ENCODE results near the gene CCDC93.
"Not testable (repeated sequence)": the region's sequence is repeated elsewhere in the genome, so short reads cannot be mapped to it uniquely, and the experiment has no call there.

Gene CCDC93

DNA sequence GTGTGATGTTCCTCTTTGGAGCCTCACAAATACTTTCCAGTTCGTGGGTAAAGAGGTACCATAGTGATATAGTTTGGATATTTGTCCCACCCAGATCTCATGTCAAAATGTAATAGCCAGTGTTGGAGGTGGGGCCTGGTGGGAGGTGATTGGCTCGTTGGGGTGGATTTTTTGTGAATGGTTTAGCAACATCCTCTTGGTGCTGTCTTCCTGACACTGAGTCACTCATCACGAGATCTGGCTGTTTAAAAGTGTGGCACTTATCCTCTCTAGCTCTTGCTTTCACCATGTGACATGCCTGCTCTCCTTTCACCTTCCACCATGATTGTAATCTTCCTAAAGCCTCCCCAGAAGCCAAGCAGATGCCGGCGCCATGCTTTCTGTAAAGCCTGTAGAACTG lies 3.0 kb upstream of the CCDC93 start:
- TF ChIP-seq, protein P1, sequence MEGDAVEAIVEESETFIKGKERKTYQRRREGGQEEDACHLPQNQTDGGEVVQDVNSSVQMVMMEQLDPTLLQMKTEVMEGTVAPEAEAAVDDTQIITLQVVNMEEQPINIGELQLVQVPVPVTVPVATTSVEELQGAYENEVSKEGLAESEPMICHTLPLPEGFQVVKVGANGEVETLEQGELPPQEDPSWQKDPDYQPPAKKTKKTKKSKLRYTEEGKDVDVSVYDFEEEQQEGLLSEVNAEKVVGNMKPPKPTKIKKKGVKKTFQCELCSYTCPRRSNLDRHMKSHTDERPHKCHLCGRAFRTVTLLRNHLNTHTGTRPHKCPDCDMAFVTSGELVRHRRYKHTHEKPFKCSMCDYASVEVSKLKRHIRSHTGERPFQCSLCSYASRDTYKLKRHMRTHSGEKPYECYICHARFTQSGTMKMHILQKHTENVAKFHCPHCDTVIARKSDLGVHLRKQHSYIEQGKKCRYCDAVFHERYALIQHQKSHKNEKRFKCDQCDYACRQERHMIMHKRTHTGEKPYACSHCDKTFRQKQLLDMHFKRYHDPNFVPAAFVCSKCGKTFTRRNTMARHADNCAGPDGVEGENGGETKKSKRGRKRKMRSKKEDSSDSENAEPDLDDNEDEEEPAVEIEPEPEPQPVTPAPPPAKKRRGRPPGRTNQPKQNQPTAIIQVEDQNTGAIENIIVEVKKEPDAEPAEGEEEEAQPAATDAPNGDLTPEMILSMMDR (conservative IDR thresholded peaks at IDR 0.05; ENCODE audit: low read depth) = no peak
- ChIA-PET CTCF (interaction anchor here (0.6 kb wide), 1 partner anchor 47 kb away, joined by 3 read pairs; no protein-coding TSS in a partner anchor), POLR2A (ENCODE audit: low non-redundant PET) (no interaction called here)
- DNase-seq (ENCODE audit: low spot score) = no peak
- H3K27ac ChIP-seq = no peak overlapping the region

GRCh38 chr2:118015761-118016160 lies 1.9 kb upstream of the CCDC93 start:
- CTCF ChIA-PET = interaction anchor here (1.8 kb wide), 1 partner anchor 12 kb away, joined by 3 read pairs; no protein-coding TSS in a partner anchor
- H3K27ac ChIP-seq; POLR2A ChIA-PET (ENCODE audit: low non-redundant PET); DNase-seq (ENCODE audit: low spot score): not testable (repeated sequence)

DNA sequence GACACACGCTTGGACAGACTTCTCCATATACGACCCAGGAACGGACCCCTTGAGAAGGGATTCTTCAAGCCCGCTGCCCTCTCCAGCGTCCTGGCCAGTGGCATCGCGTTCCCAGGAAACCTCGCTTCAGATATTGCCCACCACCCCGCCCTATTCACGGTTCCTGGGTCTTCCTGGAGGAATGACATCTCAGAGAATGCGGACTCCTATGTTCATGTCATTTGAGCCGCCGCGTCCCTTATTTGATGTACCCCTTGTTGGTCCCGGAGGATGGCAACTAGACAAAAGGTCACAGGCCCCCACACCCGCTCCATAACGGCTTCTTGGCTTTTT lies 588 bp upstream of the CCDC93 start:
- H3K27ac ChIP-seq = peak overlapping the region; percentile 86
- ChIA-PET CTCF (interaction anchor here (0.5 to 0.9 kb wide), 3 partner anchors 9 to 42 kb away, joined by 3 to 4 read pairs (median 3); no protein-coding TSS in a partner anchor), POLR2A (ENCODE audit: low non-redundant PET) (no interaction called here)
- no peak for DNase-seq (ENCODE audit: low spot score)
- TF ChIP-seq, protein P1 (conservative IDR thresholded peaks at IDR 0.05; ENCODE audit: low read depth) = no peak

DNA sequence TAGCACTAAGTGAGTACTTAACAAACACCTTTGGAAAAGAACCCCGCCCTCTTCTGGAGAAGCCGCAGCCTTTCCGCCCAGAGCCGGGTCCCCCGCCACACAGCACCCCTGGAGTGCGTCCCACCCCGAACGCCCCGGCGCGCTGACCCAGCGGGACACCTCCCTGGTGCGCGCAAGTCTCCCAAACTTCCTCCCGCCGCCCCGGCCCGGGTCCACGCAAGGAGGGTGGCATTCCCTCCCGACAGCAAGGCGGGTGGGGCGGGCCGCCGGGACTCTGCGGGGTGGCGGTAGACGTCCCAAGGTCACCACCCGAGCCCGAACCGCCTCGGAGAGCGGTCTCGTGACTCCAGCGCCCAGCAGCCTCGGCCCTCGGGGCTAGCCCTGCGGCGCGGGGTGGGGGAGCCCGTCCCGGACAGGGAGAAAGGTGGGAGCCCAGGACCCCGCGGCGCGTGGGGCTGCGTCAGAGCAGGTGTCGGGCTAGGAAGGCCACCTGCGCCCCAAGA lies 598 bp downstream of the CCDC93 start:
- TF ChIP-seq, protein P1 (conservative IDR thresholded peaks at IDR 0.05; ENCODE audit: low read depth) = no peak
- peak; percentile 55 for DNase-seq (ENCODE audit: low spot score)
- POLR2A ChIA-PET (ENCODE audit: low non-redundant PET) = no interaction called here
- H3K27ac ChIP-seq = peak overlapping the region; percentile 86
- CTCF ChIA-PET = interaction anchor here (0.9 kb wide), 1 partner anchor 10 kb away, joined by 4 read pairs; no protein-coding TSS in a partner anchor

- peak; percentile 8 for DNase-seq (ENCODE audit: low spot score)
- POLR2A ChIA-PET (ENCODE audit: low non-redundant PET) = no interaction called here
- CTCF ChIA-PET = no interaction called here
- H3K27ac ChIP-seq = peak overlapping the region; percentile 86
- TF ChIP-seq, protein P1 (conservative IDR thresholded peaks at IDR 0.05; ENCODE audit: low read depth) = no peak
Observed at GRCh38 chr2:118012778-118013177, 1.1 kb downstream of the CCDC93 start.

- ChIA-PET POLR2A (ENCODE audit: low non-redundant PET) (no interaction called here), CTCF (no interaction called here)
- H3K27ac ChIP-seq = no peak overlapping the region
- TF ChIP-seq, protein P1 (conservative IDR thresholded peaks at IDR 0.05; ENCODE audit: low read depth) = no peak
- no peak for DNase-seq (ENCODE audit: low spot score)
Observed at GRCh38 chr2:118010473-118010872, 3.4 kb downstream of the CCDC93 start.

DNA sequence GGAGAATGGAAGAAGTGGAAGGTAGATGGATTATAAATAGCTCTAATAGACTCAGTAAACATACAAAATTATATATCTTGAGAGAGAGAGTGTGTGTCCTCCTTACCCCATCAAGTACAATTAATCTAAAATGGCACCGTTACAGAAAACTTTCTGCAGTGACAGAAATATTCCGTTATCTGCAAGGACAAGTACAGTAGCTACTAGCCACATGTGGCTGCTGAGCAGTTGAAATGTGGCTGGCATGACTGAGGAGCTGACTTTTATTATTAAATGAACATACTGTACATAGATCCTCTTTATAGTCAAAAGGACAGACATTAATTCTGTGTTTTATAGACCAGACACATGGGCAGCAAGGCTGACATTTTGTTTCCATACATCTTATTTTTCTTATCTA lies 7.0 kb downstream of the CCDC93 start:
- POLR2A ChIA-PET (ENCODE audit: low non-redundant PET) = no interaction called here
- CTCF ChIA-PET = no interaction called here
- TF ChIP-seq, protein P1 (conservative IDR thresholded peaks at IDR 0.05; ENCODE audit: low read depth) = no peak
- DNase-seq (ENCODE audit: low spot score) = no peak
- no peak overlapping the region for H3K27ac ChIP-seq

Data from RWPE1 (cell line).